NCI-H1930 (cell line): Measurements from ENCODE around the gene NPLOC4.
"Not testable (repeated sequence)": the region's sequence is repeated elsewhere in the genome, so short reads cannot be mapped to it uniquely, and the experiment has no call there.

Source experiments
- DNase-seq, 2 experiments: peaks; one replicate each; lab custom pipeline; 2025; lab: John Stamatoyannopoulos, UW

The NPLOC4 gene

DNA sequence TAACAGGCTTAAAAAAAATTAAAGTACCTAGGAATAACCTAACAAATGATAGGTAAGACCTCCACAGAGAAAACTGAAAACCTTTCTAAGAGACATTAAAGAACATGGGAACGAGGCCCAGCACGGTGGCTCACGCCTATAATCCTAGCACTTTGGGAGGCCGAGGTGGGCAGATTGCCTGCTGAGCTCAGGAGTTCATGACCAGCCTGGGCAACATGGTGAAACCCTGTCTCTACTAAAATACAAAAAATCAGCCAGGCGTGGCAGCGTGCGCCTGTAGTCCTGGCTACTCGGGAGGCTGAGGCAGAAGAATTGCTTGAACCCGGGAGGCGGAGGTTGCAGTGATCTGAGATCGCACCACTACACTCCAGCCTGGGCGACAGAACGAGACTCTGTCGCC is 52.1 kb downstream of the NPLOC4 start:
- not testable (repeated sequence) for DNase-seq

DNA sequence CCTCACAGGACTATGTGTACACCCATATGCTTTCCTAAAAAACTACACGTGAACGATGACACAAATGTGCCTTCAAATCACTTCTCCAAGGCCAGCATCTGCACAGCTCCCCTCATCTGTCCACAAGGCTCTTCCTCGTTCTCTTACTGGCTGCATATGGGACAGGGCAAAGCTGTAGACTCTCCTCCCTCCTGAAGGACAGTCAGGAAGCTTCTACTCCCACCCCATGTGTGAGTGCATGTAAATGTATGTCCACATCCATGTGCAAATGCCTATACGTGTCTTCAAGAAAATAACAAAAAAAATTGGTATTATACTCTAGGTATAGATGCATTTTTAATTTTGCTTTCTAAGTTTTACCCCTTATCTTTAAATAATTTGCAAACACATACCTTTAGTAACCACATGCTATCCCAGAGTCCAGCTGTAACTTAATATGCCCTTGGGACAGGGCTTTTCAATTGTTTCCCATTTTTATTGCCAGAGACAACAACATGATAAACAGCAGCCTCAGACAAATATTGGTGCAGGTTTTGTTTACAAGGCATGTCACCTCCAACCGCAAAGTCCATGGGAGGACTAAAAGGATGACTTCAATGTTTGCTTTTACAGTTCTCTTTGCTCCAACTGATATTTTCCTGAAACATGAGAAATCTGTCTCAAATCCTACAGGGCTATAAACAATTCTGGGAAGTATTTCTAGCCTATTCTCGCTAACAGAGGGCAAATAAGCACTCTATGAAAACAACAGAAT is 53.1 kb downstream of the NPLOC4 start:
- DNase-seq, result peak in 1 of 2 experiments; percentile 24

DNA sequence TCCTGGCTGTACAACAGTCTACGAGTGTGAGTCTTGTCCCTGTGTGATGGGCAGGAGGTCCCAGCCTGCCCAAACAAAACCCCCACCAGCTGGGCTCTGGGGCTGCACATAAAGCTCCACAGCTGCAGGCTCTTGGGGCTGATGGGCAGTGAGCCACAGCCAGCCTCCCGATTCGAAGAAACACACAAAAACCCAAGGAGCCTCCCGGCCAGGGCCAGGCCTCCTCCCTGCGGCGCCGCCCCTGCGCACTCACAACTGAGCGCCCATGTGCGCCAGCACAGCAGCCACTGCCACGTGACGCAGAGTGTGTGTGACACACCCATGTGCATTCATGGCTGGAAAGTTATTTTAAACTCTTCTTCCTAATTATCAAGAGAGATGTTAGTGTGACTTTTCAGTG is 54.2 kb downstream of the NPLOC4 start:
- no peak for DNase-seq

DNA sequence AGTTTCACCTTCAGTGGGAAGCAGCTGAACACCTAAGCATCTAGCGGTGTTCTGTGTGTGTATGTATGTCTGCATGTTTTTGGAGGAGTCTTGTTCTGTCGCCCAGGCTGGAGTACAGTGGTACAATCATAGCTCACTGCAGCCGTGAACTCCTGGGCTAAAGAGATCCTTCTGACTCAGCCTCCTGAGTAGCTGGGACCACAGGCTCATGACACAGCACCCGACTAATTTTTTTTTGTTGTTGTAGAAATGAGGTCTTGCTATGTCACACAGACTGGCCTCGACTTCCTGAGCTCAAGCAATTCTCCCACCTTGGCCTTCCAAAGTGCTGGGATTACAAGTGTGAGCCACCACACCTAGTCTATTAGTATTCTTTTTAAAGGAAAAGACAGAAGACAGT is 54.6 kb downstream of the NPLOC4 start:
- no peak for DNase-seq

DNA sequence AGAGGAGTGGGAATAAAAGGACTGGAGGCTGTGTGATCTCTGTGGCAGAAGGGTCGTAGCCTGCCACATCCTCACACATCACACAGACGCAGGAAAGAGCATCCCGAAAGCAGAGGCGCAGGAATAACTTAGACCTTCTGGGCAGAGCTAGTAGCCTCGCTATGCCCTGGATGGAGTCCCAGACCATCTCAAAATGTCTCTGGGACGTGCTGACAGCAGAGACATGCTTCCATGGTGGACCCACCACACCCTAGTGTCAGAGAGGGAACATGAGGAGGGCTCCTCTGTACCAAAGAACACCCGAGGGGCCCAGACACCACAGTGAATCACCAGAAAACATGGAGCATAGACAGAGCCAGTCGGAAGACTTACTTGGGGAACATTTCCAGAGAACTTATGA is 55.2 kb downstream of the NPLOC4 start:
- no peak for DNase-seq

DNA sequence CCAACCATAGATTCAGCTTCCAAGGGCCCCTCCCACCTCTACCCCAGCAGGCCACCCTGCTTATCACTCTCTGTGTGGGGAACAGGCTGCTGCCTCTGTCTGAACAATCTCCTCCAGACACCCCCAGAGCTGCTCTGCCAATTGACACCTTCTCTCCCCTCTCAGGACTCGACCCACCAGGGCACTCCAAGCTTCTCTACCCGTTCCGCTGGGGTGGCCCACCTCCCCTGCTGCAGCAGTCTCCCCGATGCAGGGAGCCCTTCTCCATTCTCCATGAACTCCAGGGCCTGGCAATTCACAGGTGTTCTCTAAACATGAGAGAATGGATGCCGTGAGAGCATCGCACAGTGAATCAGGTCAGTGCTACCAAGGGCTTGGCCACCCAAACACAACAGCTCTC is 56.4 kb downstream of the NPLOC4 start:
- DNase-seq, result no peak

DNA sequence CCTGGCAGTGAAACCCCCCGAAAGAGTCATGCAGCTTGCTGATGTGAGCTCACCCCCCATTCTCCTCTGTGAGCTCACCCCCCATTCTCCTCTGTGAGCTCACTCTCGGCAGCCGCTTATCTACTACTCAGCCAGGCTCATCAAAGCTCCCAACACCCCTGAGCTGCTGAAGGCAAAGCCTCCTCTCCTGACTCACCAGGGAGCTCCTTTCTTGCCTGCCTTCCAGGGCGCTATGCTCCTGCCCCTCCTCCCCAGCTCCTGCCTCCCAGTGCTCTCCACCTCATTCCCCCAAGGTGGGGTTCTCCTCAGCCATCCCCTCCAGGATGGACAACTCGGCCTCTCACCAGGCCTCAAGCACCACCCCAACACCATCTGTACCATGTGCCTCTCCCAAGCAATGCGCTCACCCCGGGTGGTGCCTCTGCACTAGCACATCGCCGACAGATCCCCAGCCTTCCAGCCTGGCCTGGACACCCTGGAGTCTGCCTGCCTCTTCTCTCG is 57.0 kb downstream of the NPLOC4 start:
- DNase-seq, result no peak

DNA sequence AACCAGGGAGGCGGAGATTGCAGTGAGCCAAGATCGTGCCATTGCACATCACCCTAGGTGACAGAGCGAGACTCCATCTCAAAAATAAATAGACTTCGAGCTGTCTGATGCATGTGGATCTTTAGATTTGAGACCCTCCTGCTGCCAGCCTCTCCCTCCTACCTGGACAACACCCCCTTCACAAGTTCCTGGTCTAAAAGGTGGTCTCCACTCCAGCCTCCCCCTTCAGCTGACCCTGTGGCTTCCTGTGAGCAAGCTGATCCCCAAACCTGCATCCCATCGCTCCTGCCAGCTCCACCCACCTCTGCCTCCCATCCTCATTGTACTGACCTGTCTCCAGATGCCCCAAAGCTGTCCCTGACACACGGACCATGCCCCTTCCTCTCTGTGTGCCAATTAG is 57.6 kb downstream of the NPLOC4 start:
- DNase-seq, result no peak

DNA sequence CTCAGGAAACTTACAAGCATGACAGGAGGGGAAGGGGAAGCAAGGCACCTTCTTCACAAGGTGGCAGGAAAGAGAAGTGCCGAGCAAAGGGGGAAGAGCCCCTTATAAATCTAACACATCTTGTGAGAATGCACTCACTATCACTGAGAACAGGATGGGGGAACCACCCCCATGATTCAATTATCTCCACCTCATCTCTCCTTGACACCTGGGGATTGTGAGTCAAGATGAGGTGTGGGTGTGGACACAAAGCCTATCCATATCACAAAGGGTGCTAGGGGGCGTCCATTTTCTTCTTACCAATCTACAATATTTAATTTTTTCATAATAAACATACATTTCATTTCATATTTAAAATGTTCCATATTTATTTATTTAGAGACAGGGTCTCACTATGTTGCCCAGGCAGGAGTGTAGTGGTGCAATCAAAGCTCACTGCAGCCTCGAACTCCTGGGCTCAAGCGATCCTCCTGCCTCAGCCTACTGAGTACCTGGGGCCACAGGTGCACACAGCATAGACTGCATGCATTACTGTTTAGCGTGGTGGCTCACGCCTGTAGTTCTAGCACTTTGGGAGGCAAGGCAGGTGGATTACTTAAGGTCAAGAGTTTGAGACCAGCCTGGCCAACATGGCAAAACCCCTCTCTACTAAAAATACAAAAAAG is 58.2 kb downstream of the NPLOC4 start:
- DNase-seq, result no peak

DNA sequence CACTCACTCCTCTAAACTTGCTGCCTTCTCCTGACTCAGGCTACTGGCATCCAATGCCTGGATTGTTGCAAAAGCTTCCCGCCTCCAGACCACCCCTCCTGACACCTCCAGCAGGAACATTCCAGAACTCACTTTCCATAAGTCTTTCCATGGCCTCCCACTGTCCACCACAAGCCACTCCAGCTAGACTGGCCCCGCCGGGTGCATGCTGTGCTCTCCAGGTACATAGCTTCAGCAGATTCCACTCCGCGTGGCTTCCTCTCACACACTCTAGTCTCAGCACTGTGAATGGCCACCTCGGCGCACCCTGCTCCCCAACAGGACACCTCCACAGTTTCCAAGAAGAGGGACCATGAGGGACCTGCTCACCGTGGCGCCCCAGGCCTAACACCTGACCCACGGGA is 58.9 kb downstream of the NPLOC4 start:
- no peak for DNase-seq

DNA sequence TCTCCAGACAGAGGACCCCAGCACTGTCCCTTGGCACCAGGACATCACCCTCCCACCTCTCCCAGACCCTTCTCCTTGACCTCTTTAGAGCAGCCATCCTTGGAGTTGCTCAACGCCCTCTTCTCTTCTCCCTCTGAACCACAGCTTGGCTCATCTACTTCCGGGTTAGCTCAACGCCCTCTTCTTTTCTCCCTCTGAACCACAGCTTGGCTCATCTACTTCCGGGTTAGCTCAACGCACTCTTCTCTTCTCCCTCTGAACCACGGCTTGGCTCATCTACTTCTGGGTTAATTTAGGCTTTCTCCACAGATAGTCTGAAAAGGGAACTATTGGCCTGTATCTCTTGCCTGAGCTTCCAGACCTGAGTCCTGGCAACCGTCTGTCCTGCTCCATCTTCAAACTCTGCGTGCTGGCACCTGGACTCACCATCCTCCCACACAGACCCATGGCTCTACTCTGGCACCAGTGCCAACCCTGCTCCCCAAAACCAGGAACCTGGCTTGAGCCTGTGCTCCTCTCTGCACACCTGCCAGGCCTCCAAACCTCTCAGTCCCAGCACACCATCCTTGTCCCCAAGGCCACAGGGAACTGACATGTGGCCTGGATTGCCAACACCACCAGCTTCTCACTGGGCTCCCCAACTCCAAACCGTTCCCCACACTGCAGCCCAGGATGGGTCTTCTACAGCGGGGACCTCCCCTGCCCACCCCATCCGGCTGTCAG is 59.5 kb downstream of the NPLOC4 start:
- no peak for DNase-seq

DNA sequence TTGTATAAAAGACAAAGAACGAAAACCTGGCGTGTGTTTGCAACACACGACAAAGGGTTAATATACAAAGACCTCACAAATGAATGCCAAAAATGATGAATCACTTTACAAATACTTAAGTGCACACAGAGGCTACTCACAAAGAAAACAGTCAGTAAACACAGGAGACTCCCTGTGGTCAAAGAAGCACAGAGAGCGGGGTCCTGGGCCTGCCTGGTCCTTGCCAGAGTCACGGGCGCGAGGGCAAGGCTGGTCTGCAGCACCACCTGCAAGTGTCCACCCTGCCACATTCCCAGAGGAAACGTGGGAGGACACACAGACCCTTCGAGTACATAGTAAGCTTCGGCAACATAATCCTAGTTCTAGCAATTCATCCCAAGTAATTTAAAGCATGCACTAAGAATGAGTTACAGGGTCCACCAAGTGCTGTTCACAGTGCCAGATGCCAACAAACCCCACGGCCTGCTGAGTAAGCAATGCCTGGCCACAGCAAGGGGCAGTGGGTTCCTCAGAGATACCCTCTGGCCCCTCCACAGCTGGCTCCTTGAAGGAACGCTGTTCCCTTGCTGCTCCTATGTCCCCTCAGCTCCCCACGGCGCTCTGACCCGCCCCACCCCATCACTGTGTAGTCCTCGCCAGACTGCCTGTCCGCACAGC is 60.2 kb downstream of the NPLOC4 start:
- DNase-seq, result no peak

DNA sequence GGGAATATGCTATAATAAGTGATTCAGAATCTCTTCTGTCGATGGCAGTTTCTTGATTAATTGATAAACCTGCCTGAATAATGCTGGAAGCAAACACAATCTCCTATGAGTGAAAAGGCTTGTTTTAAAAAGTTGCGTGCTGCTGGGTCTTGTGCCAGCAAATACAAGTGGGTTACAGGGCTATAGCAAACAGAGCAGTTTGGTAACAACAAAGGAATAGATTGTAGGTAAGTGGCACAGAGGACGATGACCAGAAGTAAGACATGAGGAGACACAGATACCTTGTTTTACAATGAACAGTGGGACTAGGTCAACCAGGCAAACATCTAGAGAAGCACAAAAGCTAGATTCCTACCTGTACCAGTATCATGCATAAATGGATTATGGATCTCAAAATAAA is 61.1 kb downstream of the NPLOC4 start:
- DNase-seq, result no peak

DNA sequence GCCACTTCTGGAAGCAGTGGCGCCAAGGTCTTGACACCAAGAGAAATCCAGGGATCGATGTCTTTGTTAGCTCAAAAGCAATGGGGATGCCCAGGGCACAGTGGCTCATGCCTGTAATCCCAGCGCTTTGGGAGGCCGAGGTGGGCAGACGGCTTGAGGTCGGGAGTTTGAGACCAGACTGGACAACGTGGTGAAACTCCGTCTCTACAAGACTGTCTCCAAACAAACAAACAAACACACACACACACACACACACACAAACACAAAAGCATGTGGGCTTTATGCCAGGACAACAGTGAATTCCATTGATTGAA is 62.3 kb downstream of the NPLOC4 start:
- no peak for DNase-seq

DNA sequence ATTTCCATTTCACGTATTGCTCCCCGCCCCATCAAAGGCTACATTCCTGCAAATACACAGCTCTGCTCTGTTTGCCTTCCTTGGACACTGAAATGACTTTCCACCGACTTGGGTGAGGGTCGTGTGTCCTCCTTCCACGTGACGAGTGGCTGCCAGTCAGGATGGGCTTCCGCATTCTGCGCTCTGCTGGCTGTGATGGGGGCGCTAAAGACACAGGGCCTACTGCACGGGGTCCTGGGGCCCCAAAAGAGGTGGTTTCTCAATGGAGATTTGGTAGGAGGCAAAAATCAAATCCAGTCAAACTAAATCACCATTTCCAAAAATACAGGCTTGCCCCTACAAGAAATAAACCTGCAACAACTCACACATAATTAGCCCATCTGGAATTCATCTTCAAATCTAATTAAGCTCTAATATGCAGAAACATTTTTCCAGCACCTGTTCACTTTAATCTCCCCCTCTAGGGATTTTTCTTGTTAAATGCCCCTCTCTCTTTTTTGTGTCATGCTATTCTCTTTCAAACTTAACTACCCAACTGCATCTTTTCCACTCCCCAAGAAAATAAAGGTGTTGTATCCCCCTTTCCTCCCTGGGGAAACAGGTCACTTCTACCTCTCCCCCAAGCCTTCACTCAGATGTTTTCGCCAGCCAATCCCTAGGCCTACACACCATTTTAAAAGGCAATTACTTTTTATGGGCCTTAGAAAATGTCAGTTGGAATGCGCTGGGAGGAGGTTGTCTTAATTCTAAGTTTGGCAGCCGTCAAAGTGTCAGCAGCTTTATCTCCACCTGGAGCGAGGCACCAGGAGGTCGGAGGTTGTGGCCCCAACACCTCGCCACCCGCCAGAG is 62.9 kb downstream of the NPLOC4 start:
- DNase-seq, result no peak

DNA sequence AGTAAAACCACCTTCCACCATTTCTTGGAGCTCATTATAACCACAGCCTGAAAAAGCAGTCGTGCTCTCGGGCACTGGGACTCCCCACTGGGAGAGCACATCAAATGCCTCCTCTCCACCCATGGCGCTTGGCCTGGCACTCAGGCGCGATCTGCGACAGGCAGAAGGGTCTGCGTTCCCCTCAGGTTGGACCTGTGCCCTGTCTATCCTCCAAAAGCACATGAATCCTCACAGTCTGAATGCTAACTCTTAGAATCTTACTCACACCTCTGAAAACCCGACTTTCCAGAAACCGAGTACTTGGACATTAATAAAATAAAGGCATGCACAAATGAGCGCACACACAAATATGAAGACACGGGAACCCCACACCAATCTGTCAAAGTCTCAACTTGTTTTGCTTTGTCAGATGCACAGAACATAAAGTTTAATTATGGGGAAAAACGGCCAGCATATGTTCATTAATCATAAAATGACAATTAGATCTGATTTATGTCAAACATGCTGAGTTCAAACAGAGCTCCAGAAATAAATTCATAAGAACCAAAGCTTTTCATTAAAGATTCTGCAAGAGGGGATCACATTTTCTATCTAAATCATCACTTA is 64.2 kb downstream of the NPLOC4 start:
- no peak for DNase-seq

DNA sequence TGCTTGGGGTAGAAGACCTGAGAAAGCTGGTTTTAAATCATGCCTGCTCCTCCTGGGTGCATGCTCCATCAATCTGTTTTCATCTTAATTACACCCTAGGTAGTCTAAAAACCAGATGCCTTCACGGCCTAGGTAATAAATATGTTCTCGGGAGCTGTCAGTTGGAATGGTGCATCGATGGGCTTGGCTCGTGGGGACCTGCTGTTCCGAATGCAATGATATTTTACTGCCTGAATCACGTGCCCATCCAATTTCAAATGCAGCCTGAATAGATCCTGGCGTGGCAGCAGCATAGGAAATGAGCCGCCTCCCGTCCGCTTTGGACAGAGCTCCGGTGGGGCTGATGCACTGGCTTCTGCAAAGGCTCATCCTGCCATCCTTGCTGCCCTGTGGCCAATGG is 65.9 kb downstream of the NPLOC4 start:
- DNase-seq, result no peak

DNA sequence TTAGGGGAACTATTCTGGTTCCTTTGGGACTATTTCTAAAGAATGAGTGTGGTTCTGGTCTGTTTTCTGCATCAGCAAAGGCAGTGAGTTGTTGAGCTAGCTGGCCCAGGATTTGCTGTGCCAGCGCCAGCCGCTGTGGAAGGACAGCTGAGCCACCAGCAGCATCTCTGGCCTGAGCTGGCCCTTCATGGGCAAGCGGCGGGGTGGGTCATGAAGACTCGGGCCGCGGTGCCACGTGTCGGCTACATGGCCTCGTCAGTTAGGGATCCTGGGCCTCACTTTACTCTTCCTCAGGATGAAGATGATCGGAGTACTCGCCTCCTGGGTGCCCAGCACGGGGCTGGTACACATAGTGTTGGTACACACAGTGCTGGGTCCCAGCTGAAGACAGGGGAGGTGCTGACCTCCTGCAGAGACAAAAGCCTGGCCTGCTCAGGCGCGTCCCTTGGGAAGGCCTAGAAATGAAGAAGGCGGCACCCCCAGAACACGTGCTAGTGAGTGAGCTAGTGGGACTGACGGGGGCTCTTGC is 66.9 kb downstream of the NPLOC4 start:
- no peak for DNase-seq

DNA sequence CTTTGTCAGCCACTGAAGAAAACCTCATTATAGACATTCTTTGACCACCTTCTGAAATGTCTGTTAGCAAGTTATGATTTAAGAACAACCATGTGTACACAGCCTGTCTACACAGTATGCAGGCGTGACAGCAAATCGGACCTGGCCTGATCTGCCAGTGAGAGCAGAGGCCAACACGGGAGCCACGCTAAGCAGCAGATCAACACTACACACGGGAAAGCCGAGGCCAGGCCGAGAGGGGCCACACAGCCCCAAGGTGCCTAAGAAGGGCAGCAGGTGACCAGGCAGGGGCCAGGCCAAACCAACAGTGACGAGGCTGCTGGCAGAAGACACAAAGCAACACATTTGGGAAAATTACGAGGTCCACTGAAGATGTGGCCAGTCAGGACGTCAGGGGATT is 68.5 kb downstream of the NPLOC4 start:
- no peak for DNase-seq

DNA sequence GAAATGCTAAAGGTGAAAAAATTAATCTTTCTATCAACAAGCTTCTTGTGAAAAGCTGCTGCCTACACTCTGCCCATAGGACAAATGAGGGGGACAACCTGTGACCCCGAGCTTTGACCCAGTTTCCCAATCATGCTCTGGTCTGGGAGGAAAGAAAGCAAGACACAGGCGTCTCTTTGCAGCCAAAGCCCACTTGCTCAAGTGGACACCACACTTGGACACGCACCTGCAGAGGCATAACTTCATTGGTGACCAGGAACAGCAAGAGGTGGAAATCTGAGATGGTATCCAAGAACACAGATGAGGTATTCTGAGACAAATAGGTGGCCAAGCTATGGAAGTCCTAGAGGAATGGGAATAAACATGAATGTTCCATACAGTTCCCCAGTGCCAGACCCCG is 69.7 kb downstream of the NPLOC4 start:
- no peak for DNase-seq
